Jurkat, Clone E6-1 (cell line): Measurements from ENCODE around the gene DDN.

Source experiments
- DNase-seq: peaks from one replicate; pipeline ENCODE4 v3.0.0-alpha.2; 2011; ENCODE audit warnings: low read depth, low spot score
- H3K4me3 ChIP-seq: 2 replicates; pipeline ENCODE4 v1.5.1; 2011; ENCODE audit warnings: mild to moderate bottlenecking, low read length, control low read depth, moderate library complexity

Gene DDN

DNA sequence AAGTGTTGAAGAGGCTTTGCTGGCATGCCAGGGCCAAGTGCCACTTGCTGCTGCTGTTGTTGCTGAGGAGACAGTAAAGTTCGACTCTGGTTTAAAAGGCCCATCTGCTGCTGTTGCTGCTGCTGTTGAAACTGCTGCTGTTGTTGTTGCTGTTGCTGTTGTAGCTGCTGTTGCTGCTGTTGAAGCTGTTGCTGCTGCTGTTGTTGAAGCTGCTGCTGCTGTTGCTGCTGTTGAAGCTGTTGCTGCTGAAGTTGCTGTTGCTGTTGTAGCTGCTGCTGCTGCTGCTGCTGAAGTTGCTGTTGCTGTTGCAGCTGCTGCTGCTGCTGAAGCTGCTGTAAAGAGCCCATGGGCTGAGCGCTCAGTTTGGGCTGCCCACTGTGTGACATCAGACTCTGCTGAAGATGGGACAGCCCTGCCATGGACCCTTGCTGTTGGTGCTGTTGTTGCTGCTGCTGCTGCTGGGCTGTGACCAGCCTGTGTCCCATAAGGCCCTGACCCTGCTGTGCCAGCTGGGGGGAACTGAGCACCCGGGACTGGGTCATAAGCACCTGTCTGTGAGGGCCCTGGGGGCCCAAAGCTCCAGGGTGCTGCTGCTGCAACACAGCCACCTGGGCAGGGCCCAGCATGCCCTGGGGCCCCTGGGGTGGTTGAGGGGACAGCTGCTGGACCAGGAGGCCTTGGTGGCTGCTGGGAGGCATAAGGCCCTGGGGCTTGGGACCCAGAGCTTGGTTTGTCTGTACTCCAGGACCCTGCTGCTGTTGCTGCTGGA is 33.7 kb upstream of the DDN start:
- DNase-seq: no peak
- no peak overlapping the region for H3K4me3 ChIP-seq

DNA sequence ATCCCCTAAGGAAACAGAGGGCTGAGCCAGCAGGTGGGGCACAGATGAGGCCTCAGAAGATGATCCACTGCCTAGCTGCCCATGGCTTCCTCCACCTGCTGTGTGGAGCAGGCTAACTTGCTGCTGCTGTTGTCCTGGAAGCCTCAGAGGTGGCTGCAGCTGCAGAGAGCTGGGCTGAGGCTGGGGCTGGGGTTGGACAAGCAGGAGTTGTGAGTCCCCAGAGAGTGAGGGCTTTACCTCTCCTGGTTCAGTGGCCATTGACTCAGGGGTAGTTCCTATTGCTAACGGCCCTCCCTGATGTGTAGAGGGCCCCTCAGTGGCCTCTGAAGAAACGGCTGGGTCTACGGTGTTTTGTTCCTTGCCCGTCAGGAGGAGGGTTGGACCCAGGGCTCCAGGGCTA is 33.1 kb upstream of the DDN start:
- DNase-seq: no peak
- H3K4me3 ChIP-seq: no peak overlapping the region

DNA sequence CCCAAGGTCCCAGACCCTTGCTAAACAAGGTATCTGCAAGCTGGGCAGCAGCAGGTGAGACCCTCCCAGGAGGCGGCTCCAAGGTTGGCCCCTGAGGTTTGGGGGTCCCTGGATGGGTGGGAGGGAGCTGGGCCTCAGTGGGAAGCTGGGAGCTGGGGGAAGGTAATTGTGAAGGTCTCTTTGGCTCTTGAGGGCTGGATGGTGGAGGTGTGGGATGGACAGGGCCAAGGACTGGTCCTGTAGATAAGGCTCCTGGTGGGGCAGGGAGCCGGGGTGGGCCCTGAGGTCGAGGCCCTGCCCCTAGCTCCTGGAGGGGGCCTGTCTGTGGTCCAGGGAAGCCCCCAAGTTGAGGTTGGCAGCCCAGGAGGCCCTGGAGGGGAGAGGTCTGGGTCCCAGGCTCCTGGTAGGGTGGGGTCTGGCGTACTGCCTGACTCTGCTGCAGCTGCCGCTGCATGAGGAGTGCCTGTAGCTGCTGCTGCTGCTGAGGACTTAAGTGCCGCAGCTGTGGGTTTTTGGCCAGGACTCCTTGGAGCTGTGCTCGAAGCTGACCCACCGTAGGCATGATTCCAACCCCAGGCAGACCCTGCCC is 32.5 kb upstream of the DDN start:
- DNase-seq: no peak
- H3K4me3 ChIP-seq: no peak overlapping the region

DNA sequence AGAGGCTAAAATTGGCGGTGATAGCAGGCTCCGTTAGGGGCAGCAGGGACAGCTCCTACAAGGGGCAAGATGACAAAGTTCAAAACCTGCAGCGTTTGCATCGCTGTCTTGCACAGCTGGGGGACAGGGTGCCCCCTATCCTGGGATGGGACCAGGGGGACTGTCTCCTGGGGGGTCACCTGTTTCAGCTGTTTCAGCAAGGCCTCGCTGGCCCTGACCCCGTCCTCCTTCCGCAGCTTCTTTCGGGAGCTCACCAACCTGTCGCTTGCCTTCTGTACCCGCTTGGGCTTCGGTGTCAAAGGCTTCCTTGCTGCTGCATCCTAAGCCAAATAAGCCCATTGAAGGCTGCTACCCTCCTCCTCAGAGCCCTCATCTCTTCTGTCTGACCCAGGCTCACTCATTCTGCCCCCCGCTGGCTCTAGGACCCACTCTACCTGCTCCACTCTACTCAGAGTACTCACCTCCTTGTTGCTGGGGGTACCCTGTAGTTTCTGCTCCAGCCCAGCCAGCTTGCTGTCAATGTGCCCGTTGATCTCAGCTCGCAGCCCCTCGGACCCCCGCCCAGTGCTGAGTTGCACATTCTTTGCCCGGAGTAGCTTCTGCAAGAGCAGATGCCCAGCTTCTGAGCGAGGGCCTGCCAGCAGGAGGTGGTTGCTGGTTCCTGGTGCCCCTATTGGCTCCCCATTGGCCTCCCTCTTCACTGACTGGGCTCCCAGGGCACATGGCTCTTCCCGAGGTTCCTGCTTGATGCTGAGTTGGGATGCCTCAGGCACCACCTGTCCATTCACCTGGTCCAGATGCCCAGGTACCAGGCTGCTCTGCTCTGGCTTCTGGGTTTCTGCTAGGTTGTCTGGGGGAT is 31.8 kb upstream of the DDN start:
- no peak overlapping the region for H3K4me3 ChIP-seq
- DNase-seq: no peak

DNA sequence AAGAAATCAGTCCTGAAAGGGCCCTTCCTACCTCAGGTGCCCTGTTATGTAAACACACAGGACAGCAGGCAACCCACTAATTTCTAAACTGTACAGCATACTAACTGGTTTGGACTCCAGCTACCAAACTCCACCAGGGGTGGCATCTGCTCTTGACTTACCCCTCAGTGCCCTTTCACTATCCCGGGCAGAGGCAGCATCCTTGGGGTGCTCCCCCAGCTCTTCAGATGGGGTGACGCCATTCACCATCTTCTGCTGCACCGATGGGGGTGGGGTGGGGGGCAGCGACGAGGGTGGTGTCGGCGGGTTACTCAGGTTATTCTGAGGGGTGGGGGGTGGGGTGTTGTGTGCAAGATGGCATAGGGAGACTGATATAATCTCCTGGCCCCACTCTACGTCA is 30.9 kb upstream of the DDN start:
- H3K4me3 ChIP-seq: no peak overlapping the region
- no peak for DNase-seq

DNA sequence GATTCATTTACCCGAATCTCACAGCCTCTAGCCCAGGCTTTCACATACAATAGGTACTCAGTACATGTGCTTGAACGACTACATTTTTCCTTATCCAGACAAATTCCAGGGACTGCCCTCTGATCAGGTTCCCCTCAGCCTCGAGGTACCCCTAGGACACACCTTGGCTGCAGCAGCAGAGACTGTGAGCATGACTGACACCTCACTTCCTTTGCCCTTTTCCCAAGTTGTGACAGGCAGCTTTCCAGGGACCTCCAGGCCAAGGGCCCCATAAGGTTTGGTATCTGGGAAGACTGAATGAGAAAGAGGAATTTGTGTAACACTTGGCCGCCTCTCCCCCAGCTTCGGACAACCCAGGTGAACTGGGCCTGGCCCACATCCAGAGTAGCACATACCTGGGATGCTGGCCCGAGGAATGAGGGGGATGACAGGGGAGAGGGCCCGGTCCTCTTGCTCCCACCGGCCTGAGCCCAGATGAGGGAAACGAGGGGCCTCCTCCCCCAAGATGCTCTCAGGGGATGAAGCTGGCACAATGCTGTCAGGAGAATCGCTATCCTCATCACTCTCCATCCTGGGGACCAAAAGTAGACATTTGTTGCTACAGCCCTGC is 29.6 kb upstream of the DDN start:
- no peak for DNase-seq

DNA sequence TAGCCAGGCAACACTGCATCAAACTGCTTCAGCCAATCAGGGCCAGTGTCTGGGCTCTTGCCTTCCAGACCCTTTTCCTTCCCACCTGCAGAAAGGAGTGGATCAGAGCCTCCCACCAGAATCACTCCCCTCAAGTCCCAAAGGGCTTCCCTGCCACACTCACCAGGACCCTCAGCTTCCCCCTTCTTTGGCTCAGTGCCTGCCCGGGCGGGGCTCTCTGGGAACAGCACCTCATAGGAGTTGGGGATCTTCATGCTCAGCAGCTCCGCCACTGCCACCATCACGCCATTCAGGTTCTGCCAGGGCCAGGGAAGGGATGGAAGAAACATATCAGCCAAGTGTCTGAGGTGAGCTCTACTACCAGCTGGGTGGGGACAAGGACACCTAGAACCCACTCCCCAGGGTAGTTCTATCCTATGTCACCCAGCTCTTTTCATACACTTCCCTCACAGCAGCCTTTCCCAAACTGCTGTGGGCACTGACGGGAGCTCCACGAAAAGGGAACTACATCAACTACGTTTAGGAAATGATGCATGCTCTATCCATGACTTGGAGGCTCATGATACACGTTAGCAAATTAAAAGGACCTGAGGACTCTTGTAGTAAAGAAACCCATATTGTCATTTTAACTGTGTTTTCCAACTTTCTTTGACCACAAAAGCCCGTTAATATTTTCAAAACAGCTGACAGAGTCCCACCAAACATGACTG is 28.8 kb upstream of the DDN start:
- DNase-seq: no peak
- H3K4me3 ChIP-seq: no peak overlapping the region

More for the DNA sequence above, 29.6 kb upstream of the DDN start:
- H3K4me3 ChIP-seq: no peak overlapping the region

DNA sequence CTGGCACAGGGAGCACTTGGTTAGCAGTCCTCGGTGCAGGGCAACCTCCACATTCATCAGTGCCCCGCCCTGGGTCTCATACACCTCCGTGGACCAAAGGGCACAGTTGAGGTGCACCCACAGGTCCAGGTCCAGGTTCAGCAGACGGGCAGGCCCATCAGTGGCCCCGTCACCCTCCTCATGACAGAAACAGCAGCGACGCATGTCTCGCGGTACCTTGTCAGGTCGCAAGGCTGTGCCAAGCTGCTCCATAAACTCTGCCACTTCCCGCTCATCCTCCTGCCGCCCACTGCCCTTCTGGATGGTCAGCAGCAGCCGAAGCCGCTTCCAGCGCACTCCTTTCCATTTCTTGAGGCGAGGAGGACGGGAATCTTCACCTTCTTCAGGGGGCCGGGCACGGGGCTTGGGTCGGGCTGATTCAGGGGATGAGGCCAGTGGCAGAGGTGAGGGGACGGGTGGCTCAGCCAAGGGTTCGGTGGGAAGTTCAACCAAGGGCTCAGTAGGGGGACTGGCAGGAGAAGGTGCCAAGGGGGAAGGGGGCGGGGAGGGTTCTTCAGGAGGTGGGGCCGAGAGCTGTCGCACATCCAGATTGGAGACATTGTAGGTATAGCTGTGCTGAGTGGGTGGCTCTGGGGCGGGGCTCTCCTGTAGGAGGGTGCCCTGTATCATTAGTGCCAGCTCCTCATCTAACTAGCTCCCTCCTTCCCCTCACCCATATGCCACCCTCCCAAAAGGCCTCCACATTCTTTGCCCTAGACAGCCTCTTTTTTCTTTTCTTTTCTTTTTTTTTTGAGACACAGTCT is 27.7 kb upstream of the DDN start:
- H3K4me3 ChIP-seq: no peak overlapping the region
- no peak for DNase-seq

DNA sequence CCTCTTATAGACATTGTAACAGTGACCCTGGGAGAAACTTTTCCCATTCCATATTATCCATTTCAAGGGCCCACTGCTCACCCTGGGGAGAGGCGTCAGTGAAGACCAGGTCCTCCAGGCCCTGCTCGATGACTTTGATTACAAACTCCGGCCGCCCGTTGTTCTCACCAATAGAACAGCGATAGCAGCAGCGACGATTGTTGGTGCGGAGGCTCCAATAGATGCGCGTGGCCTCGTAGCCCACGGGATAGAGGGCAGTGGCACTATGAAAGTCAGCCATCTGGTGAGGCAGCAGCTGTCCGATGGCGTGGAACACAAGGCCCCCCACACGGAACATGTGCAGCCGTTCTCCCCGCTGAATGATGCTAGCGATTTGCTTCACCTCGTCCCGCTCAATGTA is 26.9 kb upstream of the DDN start:
- H3K4me3 ChIP-seq: no peak overlapping the region
- no peak for DNase-seq

DNA sequence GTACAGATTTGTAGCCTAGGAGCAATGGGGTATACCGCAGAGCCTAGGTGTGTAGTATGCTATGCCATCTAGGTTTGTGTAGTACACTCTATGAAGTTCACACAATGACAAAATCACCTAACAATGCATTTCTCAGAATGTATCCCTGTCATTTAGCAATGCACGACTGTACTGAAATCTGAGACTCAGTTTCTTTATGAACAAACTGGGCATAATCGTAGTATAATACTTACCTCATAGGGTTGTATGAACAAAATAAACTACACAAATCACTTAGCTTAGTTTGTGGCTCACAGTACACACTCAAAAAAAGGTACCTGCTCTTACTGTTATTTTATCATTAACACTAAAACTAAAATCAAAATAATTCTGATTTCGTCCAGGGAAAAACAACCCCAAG is 26.3 kb upstream of the DDN start:
- DNase-seq: no peak
- H3K4me3 ChIP-seq: no peak overlapping the region

DNA sequence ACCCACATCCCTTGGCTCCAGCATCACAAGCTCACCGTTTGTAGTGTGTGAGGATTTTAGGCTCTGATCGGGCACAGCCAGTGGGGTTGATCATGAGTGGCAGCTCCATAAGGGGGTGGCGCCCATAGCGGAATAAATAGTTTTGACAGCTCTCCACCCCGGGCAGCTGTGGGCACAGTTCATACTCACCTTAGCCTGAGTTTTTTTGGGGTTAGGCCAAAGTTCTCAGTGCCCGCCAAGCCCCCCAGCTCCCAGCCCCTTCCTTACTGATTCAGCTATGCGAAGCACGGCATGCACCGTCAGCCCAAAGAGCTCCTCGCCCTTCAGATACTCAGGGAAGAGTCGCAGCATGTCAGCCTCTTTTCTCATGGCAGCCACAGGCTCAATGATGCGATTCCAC is 25.4 kb upstream of the DDN start:
- H3K4me3 ChIP-seq: no peak overlapping the region
- no peak for DNase-seq

DNA sequence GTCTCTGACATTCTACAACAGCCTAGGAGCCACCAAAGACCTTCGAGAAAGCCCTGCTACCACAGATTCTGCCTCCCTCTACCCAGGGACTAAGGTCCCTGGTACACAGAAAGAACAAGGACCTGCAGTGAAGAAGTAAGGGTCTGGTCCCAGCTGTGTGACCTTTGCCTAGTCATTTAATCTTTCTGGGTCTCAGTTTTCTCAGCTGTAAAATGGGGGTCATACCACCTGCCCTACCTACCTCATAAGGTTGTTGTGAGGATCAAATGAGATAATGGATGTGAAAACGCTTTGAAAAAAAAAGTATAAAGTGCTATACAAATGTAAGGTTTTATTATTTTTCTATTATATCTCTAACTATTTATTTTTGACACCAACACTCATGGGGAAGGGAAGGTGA is 24.6 kb upstream of the DDN start:
- DNase-seq: no peak
- H3K4me3 ChIP-seq: no peak overlapping the region

DNA sequence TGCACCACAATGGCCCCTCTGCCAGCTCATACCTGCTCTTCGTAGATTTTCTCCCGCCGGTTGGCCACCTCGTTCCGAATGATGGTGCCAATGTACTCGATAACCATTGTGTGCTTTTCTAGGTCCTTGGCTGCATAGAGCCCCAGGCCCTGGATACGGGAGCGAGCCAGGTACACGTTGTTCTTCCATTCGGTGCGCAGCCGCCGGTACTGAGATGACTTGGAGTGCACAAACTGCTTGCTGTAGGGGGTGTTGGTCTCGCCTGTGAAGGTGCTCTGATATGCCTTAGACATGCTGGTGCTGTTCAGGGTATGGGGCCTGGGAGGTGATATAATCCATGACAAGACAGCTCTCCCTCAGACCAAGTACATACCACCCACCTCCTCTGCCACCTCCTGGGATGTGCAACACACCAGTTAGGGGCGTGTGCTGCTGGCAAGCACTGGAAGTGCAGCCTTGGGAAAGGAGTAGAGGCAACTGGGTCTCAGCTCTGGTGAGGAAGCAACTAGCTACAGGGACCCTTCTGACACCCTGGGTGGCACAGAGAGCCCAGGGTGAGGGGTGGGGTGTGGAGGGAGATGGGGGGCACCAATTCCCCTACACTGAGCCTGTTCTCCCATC is 23.5 kb upstream of the DDN start:
- no peak for DNase-seq
- H3K4me3 ChIP-seq: no peak overlapping the region

DNA sequence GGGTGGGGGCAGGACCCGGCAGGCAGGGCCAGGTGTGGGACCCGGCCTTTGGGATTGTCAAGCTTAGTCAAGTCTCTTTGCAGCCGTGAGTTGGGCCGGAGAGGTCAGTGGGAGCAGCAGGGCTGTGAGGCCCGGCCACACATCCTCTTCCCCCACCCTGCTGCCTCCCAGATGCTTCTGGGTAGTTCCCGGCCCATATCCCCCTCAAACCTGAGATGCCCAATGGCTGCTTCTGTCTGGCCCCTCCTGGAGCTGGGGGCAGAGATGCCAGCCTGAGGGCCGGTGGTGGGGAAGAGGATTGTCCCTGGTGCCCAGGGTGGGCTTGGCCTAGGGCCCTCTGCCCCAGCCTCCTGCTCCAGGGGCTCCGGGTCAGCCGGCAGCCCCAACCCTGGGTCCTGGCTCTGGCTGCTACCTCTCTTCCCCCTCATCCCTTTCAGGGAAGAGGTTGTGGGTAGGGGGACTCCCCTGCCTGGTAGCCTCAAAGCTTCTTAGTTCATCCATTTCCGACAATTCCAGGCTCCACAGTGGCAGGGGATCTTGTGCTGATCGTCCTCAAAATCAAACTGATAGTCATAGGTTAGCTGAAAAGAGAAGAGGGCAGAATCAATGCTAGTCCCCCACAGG is 22.2 kb upstream of the DDN start:
- no peak overlapping the region for H3K4me3 ChIP-seq
- no peak for DNase-seq

DNA sequence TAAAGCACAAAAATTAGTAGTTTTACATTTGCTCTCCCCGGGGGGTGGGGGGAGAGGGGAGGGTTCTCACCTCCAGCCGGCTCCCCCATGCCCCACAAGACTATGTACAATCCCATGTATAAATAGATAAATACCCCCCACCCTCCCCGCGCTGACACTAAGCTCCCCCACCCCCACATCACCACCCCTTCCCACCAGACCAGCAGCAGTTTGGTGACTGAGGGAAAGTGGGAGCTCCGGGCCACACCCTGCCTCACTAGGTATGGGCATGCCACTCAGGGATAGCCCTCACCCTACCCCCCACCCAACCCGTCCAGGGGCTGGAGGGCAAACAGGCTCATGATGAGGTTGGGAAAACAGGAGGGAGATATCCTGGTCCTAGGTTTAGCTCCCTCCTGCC is 21.3 kb upstream of the DDN start:
- no peak for DNase-seq

DNA sequence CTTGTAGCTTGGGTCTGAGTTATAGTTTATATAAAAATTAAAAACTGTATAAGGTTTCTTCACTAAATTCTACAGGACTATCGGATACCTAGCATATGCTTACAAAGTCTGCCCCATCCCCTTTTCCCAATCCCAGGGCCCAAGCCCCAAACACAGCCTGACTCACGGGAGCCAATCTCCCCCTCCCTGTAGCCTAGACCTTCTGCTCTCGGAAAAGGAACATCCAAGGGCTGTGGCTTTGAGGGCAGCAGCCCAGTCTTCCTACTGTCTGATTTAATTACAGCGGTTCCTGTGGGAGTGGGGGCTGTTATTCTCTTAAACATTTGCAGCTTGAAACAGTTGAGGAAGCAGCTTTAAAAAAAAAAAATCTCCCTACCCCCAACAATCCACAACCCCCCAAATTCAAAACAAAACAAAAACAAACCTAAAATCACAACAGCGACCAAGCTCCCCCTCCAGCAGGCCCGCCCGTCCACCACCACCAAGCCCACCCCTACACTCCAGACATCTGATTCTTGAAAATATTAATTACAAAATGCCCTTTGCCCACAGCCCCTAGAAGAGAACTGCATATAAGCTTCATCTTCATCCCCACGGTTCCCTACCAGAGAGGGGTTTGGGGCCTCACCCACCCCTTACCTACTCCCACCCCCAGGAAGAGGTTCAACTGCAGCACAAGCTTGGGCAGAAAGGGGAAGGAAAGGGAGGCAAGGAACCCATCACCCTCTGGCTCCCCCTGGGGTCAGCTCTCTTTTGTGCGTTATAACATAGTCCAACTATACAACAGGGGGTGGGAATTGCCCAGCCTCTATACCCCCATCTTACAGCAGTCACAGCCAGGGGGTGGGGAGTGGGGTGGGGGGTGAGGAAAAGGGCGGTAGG is 20.5 kb upstream of the DDN start:
- H3K4me3 ChIP-seq: peak overlapping the region; percentile 92
- peak; percentile 43 for DNase-seq

More for the DNA sequence above, 21.3 kb upstream of the DDN start:
- no peak overlapping the region for H3K4me3 ChIP-seq

DNA sequence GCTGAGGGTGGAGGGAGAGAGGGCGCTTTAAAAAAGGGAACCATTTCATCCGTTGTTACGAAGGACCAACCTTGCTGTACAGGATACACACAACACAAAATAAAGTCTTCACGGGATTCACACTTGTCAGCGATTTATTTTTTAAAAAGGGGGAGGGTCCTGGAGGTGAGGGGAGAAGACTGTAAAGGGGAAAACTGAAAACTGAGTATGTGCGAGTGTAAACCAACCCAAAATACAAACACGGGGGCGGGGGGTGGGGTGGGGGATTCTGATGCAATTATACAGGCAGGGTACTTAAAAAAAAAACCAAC is 19.9 kb upstream of the DDN start:
- DNase-seq: no peak
- peak overlapping the region; percentile 92 for H3K4me3 ChIP-seq
